ENCODE data around the gene DGLUCY.
"Not testable (repeated sequence)": the region's sequence is repeated elsewhere in the genome, so short reads cannot be mapped to it uniquely, and the experiment has no call there.

The DGLUCY gene

DNA sequence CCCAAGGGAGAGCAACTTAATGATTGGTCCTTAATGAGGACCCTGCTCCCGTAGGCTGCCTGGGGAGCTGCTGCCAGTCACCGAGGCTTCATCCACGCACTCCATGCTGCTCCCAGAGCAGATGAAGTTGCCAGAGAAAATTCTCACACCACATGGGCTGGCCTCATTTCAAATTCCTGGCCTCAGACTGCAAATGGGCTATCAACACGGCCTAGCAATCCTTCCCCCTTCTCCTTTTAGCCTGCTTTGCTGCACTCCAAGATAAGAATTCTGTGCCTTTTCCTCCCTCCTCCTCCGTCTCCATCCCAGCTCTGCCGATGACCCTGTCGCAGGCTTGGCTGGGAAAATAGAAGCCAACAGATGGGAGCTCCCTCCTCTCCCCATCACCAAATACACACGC is 10.8 kb upstream of the DGLUCY start:
- no peak for DNase-seq

DNA sequence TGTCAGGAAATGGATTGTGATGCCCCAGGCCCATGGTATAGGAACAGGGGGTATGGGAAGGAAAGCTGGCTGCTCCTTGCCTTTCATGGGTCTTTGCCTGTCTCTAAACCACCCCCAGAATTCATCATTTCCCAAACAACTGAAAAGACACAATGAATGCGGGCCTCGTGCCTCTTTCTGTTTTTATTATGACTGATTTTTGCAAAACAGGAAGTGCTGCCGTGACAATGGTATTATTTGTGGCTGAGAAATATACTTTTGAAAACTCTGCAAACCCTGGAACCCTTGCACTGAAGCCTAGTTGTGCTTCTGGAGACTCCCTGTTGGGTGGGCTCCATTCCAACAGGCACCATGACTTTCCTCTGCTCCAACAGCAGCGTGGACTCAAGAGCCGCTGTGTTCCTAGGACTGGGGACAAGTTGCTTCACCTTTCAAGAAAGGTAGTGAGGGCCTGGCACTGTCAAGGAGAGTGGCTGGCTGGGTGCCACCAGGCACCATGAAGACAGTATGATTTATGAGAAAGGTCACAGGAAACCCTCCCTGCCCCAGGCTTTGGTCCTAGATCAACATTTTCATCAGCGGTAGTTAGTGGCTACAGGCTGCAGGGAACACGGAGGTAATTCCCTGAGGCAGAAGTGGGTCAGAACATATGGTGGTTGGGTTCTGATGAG is 4.8 kb upstream of the DGLUCY start:
- no peak for DNase-seq

DNA sequence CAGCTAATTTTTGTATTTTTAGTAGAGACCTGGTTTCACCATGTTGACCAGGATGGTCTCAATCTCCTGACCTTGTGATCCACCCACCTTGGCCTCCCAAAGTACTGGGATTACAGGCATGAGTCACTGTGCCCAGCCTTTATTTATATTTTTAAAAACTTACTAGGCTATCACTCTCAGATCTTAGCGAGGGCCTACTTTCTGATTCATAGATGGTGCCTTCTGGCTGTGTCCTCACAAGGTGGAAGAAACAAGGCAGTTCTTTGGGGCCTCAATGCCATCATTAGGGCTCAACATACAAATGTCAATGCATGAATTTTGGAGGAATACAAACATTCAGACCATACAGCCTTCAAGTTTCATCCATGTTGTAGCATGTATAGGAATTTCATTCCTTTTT is 2.4 kb upstream of the DGLUCY start:
- no peak for DNase-seq

DNA sequence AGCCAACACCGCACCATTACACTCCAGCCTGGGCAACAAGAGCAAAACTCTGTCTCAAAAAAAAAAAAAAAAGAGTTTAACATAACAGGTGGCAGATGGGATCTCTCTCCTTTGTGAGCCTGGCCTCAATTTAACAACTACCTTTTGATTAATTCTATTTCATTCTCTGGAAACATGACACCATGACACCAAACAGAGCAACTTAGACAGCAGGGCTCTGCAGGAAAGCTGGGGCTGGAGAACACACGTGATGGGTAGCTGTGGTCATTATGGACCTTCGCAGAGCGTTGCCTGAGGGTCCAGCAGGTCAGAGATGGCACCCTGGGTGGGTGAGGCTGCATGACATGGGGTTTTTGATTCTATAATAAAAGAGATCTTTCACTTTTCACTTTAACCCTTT is 1.7 kb upstream of the DGLUCY start:
- no peak for DNase-seq

DNA sequence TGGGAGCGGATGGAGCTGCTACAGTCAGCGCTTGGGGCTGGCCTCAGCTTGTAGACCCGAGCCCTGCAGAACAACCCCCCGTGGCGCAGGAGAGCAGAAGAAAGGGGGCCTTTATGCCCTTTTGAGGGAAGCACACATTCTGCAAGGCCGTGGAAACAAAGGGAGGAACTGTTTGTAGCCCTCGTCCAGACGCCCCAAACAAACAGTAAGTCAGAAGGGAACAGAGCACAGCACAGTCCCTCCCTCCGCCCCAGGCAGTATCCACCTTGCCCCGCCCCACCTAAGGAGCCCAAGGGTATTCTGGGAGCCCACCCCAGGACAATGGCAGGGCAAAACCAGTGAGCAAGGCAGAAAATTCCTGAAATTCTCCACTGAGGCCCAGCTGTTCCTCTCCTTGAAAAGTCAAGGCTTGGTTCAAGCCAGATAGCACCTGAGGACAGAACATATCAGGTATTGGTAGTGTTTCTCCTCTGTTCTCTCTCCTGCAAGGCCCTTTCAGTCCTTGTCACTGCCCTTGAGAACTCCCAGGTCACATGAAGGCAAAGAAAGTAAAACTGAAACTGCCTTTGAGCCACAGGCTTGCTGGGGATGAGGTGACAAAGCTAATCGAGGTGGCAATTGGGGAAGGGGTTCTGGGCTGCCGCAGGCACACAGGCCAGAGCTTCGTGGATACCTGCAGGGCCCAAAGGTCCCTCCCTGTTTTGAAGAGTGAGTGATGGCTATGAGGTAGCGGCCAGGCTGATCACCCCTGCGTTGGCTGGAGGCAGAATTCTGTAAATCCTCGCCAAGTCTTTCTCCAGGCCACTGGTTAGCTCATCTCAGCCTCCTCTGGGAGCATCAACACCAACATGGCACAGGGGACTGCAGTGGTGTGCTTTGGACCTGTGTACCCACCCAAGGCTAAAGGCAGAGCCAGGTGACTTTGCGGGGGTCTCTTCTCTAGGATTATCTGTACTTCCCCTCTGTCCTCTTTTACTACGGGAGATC is 499 bp downstream of the DGLUCY start:
- DNase-seq, result peak in 55 of 56 donors; percentile 53 to 96 (median 91)

DNA sequence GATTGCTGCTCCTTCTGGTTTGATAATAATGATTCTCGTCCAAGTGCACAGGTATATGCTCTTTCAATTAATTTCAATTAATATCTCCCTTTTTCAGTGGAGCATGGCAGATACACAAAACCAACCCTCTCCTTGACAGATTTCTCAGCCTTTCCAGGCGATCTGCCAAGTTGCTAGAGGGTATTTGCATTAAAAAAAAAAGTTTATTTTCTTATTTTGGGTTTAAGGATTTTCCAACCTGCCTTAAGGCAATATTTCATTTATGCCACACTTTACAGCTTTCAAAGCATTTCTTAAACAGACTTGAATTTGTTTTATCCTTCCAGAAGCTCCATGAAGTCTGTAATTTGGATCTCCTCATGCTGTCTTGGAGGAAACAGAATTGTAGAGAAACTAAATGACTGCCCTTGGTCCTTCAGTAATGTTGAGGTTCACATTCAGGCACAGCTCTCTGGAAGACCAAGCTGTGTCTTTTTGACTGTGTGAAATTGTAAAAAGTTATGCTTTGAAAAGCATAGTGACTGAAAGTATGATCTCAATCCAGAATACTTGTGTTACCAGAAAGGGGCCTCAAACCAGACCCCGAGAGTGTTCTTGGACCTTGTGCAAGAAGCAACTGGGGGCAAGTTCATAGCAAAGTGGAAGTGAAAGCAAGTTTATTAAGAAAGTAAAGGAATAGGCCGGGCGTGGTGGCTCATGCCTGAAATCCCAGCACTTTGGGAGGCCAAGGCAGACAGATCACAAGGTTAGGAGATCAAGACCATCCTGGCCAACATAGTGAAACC is 2.3 kb downstream of the DGLUCY start:
- DNase-seq, result peak in 1 of 56 donors; percentile 23

DNA sequence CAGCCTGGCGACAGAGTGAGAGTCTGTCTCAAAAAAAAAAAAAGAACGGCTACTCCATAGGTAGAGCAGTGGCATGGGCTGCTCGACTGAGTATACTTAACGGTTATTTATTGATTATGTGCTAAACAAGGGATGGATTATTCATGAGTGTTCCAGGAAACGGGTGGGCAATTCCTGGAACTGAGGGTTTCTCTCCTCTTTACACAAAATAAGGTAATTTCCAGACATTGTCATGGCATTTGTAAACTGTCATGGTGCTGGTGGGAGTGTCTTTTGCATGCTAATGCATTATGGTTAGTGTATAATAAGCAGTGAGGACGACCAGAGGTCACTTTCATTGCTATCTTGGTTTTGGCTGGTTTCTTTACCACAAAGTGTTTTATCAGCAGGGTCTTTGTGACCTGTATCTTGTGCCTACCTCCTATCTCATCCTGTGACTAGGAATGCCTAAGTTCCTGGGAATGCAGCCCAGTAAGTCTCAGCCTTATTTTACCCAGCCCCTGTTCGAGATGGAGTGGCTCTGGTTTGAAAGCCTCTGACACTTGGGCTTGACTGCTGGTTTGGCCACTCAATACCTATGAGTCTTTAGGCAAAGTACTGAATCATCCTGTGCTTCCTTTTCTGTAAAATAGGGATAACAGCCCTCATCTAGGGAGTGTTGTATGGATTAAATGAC is 3.2 kb downstream of the DGLUCY start:
- DNase-seq, result no peak

DNA sequence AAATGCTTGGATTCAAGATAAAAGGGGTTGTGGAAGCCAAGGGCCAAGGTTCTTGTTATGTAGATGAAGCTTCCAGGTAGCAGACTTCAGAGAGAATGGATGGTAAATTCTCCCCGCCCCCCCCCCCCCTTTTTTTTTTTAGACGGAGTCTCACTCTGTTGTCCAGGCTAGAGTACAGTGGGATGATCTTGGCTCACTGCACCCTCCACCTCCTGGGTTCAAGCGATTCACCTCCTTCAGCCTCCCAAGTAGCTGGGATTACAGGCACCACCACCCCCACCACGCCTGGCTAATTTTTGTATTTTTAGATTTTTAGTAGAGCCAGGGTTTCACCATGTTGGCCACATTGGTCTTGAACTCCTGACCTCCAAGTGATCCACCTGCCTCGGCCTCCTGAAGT is 4.1 kb downstream of the DGLUCY start:
- DNase-seq, result no peak

DNA sequence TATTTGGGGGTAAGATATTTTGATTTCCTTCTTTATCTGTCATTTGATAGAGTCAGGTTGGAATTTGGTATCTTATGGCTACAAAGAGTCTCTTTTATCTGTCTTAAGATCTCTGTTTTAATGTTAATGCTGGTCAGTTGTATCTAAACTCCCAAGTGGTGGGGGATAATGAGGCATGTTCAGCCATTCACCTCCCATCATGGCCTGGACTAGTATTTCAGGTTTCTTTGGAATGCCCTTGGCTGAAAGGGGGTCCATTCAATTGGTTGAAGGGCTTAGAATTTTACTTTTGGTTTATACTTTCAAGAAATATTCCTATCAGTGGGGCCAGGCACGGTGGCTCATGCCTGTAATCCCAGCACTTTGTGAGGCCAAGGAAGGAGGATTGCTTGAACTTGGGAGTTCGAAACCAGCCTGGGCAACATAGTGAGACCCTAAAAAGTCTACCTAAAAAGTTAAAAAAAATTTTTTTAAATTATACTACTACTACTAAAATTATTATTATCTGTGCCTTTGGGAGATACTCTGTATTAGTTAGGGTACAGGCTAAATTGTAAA is 4.7 kb downstream of the DGLUCY start:
- no peak for DNase-seq

DNA sequence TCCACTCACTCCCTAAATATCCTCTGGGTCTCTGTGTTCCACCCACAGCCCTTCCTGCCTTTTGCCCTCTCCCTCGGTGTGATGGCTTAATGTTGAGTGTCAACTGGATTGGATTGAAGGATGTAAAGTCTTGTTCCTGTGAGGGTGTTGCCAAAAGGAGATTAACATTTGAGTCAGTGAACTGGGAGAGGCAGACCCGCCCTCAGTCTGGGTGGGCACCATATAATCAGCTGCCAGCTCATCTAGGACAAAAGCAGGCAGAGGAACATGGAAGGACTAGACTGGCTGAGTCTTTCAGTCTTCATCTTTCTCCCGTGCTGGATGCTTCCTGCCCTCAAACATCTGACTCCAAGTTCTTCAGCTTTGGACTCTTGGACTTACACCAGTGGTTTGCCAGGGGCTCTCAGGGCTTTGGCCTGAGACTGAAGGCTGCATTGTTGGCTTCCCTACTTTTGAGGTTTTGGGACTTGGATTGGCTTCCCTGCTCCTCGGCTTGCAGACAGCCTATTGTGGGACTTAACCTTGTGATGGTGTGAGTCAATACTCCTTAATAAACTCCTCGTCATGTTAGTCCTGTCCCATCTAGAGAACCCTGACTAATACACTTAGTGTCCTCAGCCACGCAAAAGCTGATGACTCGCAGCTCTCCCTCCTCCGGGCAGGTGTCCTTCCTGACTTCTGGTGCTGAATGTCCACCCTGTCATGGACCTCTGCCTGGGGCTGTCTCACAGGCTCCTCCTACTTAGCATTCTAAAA is 5.9 kb downstream of the DGLUCY start:
- DNase-seq, result peak in 2 of 56 donors; percentile 10 to 46

DNA sequence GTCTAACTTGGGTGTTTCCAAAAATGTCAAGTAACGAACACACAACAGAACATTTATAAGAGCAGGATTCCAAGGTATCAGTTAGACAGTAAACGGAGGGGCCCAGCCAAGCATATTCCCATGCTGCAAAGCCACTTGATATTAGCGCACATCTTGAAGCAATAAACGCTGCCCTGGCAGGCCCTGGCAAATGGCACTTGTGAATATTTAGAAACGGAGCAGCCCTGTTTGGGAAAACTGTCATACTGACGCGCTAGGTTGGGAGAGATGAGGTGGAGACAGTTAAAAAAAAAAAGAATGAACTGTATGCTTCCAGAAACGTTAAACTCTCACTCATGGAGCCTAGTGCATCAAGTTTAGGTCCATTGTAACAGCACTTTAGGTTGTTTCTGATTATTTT is 9.3 kb downstream of the DGLUCY start:
- DNase-seq, result no peak

DNA sequence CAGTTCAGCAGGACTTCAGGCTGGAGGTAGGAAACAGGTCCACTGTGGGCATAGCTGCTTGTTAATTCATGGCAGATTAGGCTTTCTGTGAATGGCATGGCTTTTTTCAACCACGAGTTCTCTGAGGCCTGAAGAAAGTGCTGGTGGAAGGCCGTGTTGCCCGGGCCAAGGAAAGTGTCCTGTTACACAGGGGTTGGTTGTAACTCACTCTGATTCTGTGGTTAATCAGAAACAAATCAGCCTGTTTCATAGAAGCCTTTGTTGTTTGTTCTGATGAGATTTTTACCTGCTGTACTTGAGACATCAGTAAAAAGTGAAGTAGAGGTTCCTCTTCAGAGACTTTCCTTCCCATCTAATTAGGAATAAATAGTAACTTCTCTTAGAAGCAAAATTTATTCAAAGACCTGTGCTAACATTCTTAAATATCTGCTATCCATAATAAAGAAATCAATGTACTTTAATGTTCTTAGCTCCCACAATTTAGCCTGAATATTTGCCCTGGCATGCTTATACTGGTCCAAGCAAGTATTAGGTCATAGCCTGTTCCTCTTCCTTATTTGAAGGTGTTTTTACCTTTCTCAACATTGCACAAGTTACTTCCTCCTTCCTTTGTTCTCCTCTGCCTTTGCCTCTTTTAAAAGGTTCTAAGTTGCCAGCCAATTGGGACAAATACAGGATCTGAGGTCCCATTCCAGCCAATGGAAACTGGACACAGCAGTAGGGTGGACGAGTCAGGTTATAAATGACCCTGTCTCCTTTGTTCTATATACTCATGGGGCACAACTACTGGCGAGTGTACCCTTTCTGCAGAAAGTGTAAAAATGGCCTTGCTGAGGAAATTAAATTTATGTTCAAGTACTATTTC is 10.8 kb downstream of the DGLUCY start:
- not testable (repeated sequence) for DNase-seq

DNA sequence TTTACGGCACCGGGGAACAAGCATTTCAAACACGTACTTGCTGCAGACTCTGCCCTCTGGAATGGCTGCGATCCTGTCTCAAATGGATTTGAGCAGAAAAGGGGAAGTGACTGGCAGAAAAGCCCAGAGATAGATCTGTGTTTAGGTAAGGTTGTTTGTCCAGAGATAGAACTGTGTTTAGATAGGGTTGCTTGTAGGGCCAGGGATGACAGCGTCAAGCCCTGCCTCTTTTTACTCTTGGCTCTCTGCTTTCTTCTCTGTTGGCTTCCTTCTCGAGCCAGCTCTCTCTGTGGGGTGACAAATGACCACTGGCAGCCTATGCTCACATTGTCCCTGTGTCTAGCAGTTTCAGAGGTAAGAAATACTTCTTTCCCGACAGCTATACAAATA is 11.4 kb downstream of the DGLUCY start:
- DNase-seq, result no peak

DNA sequence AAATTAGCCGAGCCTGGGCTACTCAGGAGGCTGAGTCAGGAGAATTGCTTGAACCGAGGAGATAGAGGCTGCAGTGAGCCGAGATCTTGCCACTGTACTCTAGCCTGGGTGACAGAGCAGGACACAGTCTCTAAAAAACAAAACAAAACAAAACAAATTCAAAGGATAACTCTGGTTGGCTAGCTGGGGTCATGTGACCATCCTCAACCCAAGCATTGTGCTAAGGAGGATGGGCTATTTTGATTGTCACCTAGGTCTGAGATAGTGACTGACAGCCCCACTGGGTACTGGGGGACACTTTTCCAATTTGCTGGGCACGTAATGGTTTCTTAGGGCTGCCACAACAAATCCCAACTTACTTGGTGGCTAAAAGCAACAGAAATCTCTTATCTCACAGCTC is 11.9 kb downstream of the DGLUCY start:
- no peak for DNase-seq

DNA sequence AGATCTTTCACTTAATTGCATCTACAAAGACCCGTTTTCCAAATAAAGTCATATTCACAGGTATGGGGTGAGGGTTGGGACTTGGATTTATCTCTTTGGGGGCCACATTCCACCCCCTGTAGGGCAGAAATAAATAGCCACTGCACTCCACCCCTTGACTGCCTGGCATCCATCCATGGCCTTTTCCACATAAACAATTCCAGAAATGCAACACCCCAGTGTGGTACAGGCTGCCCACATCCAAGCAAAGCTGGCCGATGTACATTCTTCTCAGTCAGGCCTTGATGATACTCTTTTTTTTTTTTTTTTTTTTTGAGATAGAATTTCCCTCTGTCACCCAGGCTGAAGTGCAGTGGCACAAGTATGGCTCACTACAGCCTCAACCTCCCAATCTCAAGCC is 12.9 kb downstream of the DGLUCY start:
- DNase-seq, result no peak

DNA sequence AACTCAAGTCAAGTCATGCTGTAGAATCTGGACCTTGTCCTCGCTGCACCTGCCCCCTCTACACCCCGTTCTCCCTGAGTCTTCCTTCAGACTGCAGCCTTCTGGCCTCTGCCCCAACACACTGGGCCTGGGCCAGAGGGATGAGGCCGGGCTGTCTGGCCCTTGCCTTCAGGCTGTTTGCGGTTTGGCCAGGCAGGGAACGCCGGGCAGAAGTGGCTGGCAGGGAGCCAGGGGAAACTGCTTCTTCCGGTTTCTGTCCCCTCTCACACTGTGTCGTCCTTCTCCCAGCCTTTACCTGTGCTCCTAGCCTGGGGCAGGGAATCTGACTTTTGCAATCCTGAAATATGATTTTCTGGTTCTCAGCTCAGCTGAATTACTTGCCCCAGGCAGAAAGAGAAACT is 13.5 kb downstream of the DGLUCY start:
- DNase-seq, result no peak

DNA sequence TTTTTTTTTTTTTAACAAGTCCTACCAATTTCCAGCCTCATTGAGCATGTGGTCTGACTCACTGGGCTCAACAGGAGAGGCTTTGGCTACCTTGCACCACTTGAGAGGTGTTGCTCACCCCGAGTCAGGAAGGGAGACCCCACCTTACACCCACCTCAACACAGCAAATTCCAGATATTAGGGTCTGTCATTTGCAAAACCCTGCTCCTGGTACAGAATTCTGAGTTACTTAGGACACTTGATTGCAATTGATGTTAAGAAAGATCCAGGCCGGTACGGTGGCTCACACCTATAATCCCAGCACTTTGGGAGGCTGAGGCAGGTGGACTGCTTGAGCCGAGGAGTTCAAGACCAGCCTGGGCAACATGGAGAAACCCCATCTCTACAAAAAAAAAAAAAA is 14.1 kb downstream of the DGLUCY start:
- no peak for DNase-seq

DNA sequence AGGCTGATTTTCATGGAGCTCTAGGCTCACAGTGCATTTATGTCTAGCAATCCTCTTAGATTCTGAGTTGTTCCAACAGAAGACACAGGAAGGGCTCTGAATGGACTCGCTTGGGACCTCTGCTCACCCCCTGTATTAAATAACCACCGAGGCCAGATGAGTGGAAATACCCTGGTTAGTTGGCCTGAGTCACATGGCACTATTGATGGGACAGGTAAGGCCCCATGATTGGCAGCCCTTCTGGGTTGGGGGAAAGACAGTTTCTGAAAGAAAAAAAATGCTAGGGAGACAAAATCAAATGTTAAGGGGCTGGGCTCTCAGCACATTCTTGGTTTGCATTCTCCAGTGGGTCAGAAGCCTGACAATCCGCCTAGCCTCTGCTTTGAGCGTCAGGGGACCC is 14.8 kb downstream of the DGLUCY start:
- no peak for DNase-seq

DNA sequence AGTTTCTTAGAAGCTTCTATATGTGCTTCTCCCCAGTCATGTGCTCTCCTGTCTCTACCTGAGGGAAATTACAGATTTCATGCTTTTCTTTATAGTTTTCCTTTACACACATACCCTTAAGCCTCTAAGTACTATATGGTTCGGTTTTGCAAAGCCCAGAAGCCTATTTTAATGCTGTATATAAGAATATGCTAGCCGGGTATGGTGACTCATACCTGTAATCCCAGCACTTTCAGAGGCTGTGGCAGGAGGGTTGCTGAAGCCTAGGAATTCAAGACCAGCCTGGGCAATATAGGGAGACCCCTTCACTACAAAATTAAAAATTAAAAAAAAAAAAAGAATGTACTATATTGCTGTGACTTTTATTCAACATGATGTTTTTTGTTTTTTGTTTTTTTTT is 15.4 kb downstream of the DGLUCY start:
- DNase-seq, result no peak
